Endodermal cell (in vitro differentiated cells): ENCODE results near the gene QRSL1. TPM values are rescaled to one million over a fixed set of nuclear protein-coding genes. Genes with fewer than 3 reads are reported as not detected.

Experiments used
- DNase-seq: peaks from one replicate; pipeline ENCODE4 v3.0.0-alpha.2; 2017
- H3K27ac ChIP-seq: 2 replicates; pipeline ENCODE4 v1.5.1; 2013; ENCODE audit warnings: mild to moderate bottlenecking, low read depth, low read length, moderate library complexity
- H3K27me3 ChIP-seq: 2 replicates; pipeline ENCODE4 v1.6.1; 2013; ENCODE audit warnings: mild to moderate bottlenecking, low read length, moderate library complexity; ENCODE audit not compliant: insufficient read depth, control insufficient read depth, poor library complexity, severe bottlenecking
- H3K36me3 ChIP-seq: 2 replicates; pipeline ENCODE4 v1.7.0; 2013; ENCODE audit warnings: mild to moderate bottlenecking, low read length, moderate library complexity; ENCODE audit not compliant: control insufficient read depth, insufficient read depth
- H3K4me1 ChIP-seq: one replicate; pipeline ENCODE4 v1.7.0; 2013; ENCODE audit warnings: low read length; ENCODE audit not compliant: control insufficient read depth, insufficient read depth
- H3K4me3 ChIP-seq: 2 replicates; pipeline ENCODE4 v1.5.1; 2013; ENCODE audit warnings: mild to moderate bottlenecking, low read length, moderate library complexity
- H3K9ac ChIP-seq: 2 replicates; pipeline ENCODE4 v1.6.1; 2013; ENCODE audit warnings: mild to moderate bottlenecking, low read length, moderate library complexity; ENCODE audit not compliant: poor library complexity, severe bottlenecking; ENCODE audit errors: extremely low read depth
- H3K9me3 ChIP-seq: 2 replicates; pipeline ENCODE4 v1.6.1; 2013; ENCODE audit warnings: mild to moderate bottlenecking, low read length, moderate library complexity; ENCODE audit not compliant: control insufficient read depth
- H3K27ac Mint-ChIP-seq: 2 replicates; pipeline ENCODE4 v1.8.0; 2020; ENCODE audit warnings: mixed read lengths
- H3K27me3 Mint-ChIP-seq: 2 replicates; pipeline ENCODE4 v1.8.0; 2021; ENCODE audit warnings: mild to moderate bottlenecking, mixed read lengths; ENCODE audit not compliant: insufficient read depth
- H3K36me3 Mint-ChIP-seq: 2 replicates; pipeline ENCODE4 v1.8.0; 2020; ENCODE audit warnings: low read depth, mixed read lengths
- H3K4me1 Mint-ChIP-seq: 2 replicates; pipeline ENCODE4 v1.8.0; 2020; ENCODE audit warnings: mixed read lengths
- H3K4me3 Mint-ChIP-seq: 2 replicates; pipeline ENCODE4 v1.8.0; 2020; ENCODE audit warnings: mild to moderate bottlenecking, moderate library complexity, mixed read lengths
- H3K9me3 Mint-ChIP-seq: 2 replicates; pipeline ENCODE4 v1.8.0; 2020; ENCODE audit warnings: mild to moderate bottlenecking, mixed read lengths
- WGBS, 2 experiments: methylation state at CpG; one replicate each; pipeline versions ENCODE4 v1.1.5 to v1.1.7; 2013; ENCODE audit warnings: missing lambda C conversion rate in 2 of 2, mixed read lengths in 1 of 2; ENCODE audit not compliant: insufficient coverage in 1 of 2, insufficient read length in 1 of 2; 5-methylcytosine and 5-hydroxymethylcytosine counted together
- total RNA-seq, 2 donors: library from RNA; stranded (reverse); fragmentation: NEBNext Ultra II Directional in 1 of 2; extraction: Animal tissue kit (Norgen Biotek cat#: 25700) in 1 of 2; gene quantifications; 2 replicates in 1 of 2; 3 replicates in 1 of 2; pipeline ENCODE4 v1.2.1, GENCODE V29; 2021
- TF ChIP-seq, protein P1 (sequence below): fragments of 200-600 bp; sonication (generic); conservative IDR thresholded peaks from 2 replicates; pipeline ENCODE4 v1.5.0; 2021; ENCODE audit warnings: antibody characterized with exemption, mild to moderate bottlenecking

The QRSL1 gene
- total RNA-seq, 2 donors from 2014 or later, result 10.8 to 12.7 TPM

DNA sequence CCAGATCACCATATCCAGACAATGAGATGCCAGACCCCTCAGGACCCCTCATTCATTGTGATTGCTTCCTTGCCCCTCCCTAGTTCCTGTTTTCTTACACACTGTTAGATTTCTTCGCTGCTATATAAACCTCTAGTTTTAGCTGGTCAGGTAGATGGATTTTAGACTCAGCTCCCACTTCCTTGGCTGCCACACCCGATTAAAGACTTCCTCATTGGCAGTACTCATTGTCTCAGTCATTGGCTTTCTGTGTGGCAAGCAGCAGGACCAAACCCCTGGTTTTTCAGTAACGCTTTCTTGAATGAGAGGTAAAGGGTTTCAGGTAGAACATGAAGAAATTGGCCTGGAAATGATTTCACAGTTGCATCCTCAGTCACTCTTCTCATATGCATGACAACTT is 47.9 kb downstream of the QRSL1 start:
- Mint-ChIP-seq H3K27ac (no peak overlapping the region), H3K4me1 (peaks cover under 1% of the 10 kb centered on the region), H3K9me3 (no peaks in the 10 kb centered on the region), H3K36me3 (no peaks in the 10 kb centered on the region), H3K27me3 (no peaks in the 10 kb centered on the region), H3K4me3 (no peak overlapping the region)
- H3K9ac ChIP-seq, result no peak overlapping the region
- DNase-seq, result no peak
- no peak overlapping the region for H3K27ac ChIP-seq
- TF ChIP-seq, protein P1, sequence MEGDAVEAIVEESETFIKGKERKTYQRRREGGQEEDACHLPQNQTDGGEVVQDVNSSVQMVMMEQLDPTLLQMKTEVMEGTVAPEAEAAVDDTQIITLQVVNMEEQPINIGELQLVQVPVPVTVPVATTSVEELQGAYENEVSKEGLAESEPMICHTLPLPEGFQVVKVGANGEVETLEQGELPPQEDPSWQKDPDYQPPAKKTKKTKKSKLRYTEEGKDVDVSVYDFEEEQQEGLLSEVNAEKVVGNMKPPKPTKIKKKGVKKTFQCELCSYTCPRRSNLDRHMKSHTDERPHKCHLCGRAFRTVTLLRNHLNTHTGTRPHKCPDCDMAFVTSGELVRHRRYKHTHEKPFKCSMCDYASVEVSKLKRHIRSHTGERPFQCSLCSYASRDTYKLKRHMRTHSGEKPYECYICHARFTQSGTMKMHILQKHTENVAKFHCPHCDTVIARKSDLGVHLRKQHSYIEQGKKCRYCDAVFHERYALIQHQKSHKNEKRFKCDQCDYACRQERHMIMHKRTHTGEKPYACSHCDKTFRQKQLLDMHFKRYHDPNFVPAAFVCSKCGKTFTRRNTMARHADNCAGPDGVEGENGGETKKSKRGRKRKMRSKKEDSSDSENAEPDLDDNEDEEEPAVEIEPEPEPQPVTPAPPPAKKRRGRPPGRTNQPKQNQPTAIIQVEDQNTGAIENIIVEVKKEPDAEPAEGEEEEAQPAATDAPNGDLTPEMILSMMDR, result no peak
- H3K36me3 ChIP-seq, result no peaks in the 10 kb centered on the region
- no peaks in the 10 kb centered on the region for H3K4me1 ChIP-seq
- no peaks in the 10 kb centered on the region for H3K9me3 ChIP-seq
- no peak overlapping the region for H3K4me3 ChIP-seq
- WGBS, 2 experiments, result 90 to 95% methylated on average over 1 to 3 of the region's 3 CpGs
- no peaks in the 10 kb centered on the region for H3K27me3 ChIP-seq

DNA sequence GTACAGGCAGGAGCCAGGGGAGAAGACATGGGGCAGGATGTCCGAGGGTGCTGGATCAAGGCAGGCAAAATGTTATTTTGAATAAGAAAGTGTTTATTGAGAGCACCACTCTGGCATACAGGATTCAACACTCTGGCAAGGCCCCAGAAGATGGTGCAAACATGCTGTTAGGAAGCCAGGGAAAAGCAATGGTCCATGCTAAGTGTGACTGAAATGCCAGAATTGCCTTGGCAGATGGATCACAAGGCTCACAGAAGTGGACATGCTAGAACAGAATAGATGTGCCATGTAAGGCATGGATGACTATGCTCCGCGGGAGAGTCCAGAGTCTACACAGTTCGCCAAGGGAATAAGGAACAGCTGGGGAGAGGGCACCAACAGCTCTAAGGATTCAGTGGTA is 54.6 kb downstream of the QRSL1 start:
- TF ChIP-seq, protein P1, result no peak
- WGBS, 2 experiments, result 92 to 97% methylated on average over 4 of the region's 4 CpGs
- H3K36me3 ChIP-seq, result no peaks in the 10 kb centered on the region
- no peak for DNase-seq
- H3K4me1 ChIP-seq, result no peaks in the 10 kb centered on the region
- no peaks in the 10 kb centered on the region for H3K9me3 Mint-ChIP-seq
- no peak overlapping the region for H3K27ac Mint-ChIP-seq
- no peak overlapping the region for H3K9ac ChIP-seq
- no peaks in the 10 kb centered on the region for H3K36me3 Mint-ChIP-seq
- H3K27me3 ChIP-seq, result no peaks in the 10 kb centered on the region
- H3K9me3 ChIP-seq, result no peaks in the 10 kb centered on the region
- H3K4me3 ChIP-seq, result no peak overlapping the region
- no peak overlapping the region for H3K27ac ChIP-seq
- no peaks in the 10 kb centered on the region for H3K4me1 Mint-ChIP-seq
- H3K4me3 Mint-ChIP-seq, result no peak overlapping the region
- no peaks in the 10 kb centered on the region for H3K27me3 Mint-ChIP-seq

DNA sequence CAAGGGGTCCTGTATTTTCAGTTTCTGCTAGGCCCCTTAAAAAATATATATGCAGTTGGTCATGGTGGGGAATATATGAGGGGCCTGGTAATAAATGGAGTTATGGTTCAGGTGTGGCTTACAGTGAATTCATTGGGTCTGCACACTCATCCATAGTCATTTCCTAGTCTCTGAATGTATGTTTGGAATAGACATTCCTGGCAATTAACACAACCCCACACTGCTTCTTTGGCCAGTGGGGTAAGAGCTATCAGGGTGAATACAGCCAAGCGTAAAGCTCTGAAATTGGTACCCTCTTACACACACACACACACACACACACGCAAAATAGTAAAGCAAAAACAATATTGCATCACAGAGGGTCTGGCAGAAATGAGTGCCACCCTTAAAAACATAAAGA is 56.5 kb downstream of the QRSL1 start:
- no peak overlapping the region for H3K27ac Mint-ChIP-seq
- WGBS, 2 experiments, result 82% methylated on average over 2 of the region's 2 CpGs; no CpG with 5 or more reads in 1 of the 2 experiments
- Histone ChIP-seq H3K9ac (no peak overlapping the region), H3K27ac (no peak overlapping the region), H3K36me3 (no peaks in the 10 kb centered on the region), H3K4me1 (no peaks in the 10 kb centered on the region), H3K4me3 (no peak overlapping the region), H3K27me3 (no peaks in the 10 kb centered on the region), H3K9me3 (no peaks in the 10 kb centered on the region)
- H3K36me3 Mint-ChIP-seq, result no peaks in the 10 kb centered on the region
- TF ChIP-seq, protein P1, result no peak
- no peaks in the 10 kb centered on the region for H3K9me3 Mint-ChIP-seq
- DNase-seq, result no peak
- no peak overlapping the region for H3K4me3 Mint-ChIP-seq
- H3K27me3 Mint-ChIP-seq, result no peaks in the 10 kb centered on the region
- no peaks in the 10 kb centered on the region for H3K4me1 Mint-ChIP-seq
